Measurements from ENCODE around the gene MSH3.

The MSH3 gene

DNA sequence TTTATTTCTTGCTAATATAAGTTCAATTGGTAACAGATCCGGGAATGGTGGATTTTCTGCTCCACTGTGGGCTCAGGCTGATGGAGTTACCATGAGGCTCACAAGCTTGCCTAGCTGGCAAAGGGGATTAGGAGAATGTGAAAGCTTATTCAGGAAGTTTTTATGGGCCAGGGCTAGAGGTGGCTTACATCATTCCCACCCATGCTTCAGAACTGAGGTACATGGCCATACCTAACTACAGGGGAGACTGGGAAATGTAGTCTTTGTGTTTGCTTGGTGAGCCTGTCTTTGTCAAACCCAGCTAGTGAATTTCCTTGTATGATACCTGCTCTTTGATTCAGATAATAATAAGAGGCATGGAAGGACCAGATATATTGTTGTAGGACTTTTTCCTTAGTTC is 106.2 kb downstream of the MSH3 start:
- Histone ChIP-seq H3K9me3 (ENCODE audit: control insufficient read depth, insufficient read depth, low read length) (no peaks in the 10 kb centered on the region), H3K4me1 (ENCODE audit: control insufficient read depth, low read length) (no peaks in the 10 kb centered on the region), H4K20me1 (ENCODE audit: control insufficient read depth, insufficient read depth, low read depth, low read length) (no peaks in the 10 kb centered on the region), H3K4me2 (ENCODE audit: low read length) (no peak overlapping the region), H3K27me3 (ENCODE audit: control insufficient read depth, low read length) (no peaks in the 10 kb centered on the region), H3F3A (ENCODE audit: control insufficient read depth, insufficient read depth) (no peaks in the 10 kb centered on the region), H3K4me3 (ENCODE audit: low read length) (no peak overlapping the region), H3K79me2 (ENCODE audit: control insufficient read depth, low read length) (no peaks in the 10 kb centered on the region), H3K36me3 (ENCODE audit: control insufficient read depth, low read length) (peaks cover 3% of the 10 kb centered on the region; the same call in 1 of the 2 replicates), H3K9me2 (replicated peaks; ENCODE audit: control insufficient read depth, low read length) (no peaks in the 10 kb centered on the region), H3K27ac (ENCODE audit: low read depth, low read length) (no peak overlapping the region)
- no peak for TF ChIP-seq EZH2phosphoT487 (IDR thresholded peaks at IDR 0.05; ENCODE audit: borderline replicate concordance, low read length)
- TF ChIP-seq, protein P1, sequence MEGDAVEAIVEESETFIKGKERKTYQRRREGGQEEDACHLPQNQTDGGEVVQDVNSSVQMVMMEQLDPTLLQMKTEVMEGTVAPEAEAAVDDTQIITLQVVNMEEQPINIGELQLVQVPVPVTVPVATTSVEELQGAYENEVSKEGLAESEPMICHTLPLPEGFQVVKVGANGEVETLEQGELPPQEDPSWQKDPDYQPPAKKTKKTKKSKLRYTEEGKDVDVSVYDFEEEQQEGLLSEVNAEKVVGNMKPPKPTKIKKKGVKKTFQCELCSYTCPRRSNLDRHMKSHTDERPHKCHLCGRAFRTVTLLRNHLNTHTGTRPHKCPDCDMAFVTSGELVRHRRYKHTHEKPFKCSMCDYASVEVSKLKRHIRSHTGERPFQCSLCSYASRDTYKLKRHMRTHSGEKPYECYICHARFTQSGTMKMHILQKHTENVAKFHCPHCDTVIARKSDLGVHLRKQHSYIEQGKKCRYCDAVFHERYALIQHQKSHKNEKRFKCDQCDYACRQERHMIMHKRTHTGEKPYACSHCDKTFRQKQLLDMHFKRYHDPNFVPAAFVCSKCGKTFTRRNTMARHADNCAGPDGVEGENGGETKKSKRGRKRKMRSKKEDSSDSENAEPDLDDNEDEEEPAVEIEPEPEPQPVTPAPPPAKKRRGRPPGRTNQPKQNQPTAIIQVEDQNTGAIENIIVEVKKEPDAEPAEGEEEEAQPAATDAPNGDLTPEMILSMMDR (IDR thresholded peaks at IDR 0.05; ENCODE audit: low read depth, low read length, poor library complexity, severe bottlenecking), result no peak

DNA sequence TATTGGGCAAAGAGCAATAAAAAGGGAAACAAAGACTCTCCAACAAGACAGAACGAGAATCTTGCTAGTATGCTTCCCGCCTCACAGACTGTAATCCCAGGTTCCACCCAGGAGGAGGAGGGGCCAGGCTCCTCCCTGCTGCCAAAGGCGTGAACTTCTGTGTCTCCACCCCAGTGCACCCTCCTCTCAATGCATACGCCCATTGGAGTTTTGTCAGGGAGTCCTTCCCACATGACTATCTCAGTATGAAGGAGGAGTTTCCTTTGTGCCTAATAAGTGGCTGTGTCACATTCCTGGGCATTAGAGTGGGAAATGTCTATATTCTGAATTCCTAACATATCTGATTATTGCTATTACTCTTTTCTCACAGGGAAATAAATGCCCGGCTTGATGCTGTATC is 106.7 kb downstream of the MSH3 start:
- H3K4me3 ChIP-seq (ENCODE audit: low read length), result no peak overlapping the region
- H3K9me2 ChIP-seq (replicated peaks; ENCODE audit: control insufficient read depth, low read length), result no peaks in the 10 kb centered on the region
- TF ChIP-seq EZH2phosphoT487 (IDR thresholded peaks at IDR 0.05; ENCODE audit: borderline replicate concordance, low read length), result no peak
- TF ChIP-seq, protein P1 (IDR thresholded peaks at IDR 0.05; ENCODE audit: low read depth, low read length, poor library complexity, severe bottlenecking), result no peak
- peaks cover 3% of the 10 kb centered on the region; the same call in 1 of the 2 replicates for H3K36me3 ChIP-seq (ENCODE audit: control insufficient read depth, low read length)
- H3F3A ChIP-seq (ENCODE audit: control insufficient read depth, insufficient read depth), result no peaks in the 10 kb centered on the region
- no peaks in the 10 kb centered on the region for H3K4me1 ChIP-seq (ENCODE audit: control insufficient read depth, low read length)
- no peaks in the 10 kb centered on the region for H3K9me3 ChIP-seq (ENCODE audit: control insufficient read depth, insufficient read depth, low read length)
- no peaks in the 10 kb centered on the region for H3K79me2 ChIP-seq (ENCODE audit: control insufficient read depth, low read length)
- H3K27me3 ChIP-seq (ENCODE audit: control insufficient read depth, low read length), result no peaks in the 10 kb centered on the region
- H3K4me2 ChIP-seq (ENCODE audit: low read length), result no peak overlapping the region
- no peak overlapping the region for H3K27ac ChIP-seq (ENCODE audit: low read depth, low read length)
- no peaks in the 10 kb centered on the region for H4K20me1 ChIP-seq (ENCODE audit: control insufficient read depth, insufficient read depth, low read depth, low read length)

DNA sequence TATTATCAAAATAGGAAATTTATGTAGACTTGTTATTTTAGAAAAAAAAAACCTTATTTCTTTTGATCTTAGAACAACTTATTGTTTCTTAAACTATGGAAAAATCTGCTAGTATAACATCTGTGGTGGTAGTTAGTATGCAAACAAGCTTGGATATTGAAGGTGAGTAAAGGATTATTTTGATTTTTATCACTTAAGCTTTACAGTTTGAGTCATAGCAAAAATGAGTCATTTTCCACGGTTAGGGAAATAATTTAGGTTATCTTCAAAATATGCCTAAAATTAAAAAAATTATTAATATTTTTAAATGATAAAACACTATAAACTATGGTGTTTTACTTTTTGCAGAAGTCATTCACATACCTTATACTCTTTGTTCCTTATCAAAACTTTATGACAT is 107.5 kb downstream of the MSH3 start:
- Histone ChIP-seq H3F3A (ENCODE audit: control insufficient read depth, insufficient read depth) (no peaks in the 10 kb centered on the region), H3K9me2 (replicated peaks; ENCODE audit: control insufficient read depth, low read length) (no peaks in the 10 kb centered on the region), H3K79me2 (ENCODE audit: control insufficient read depth, low read length) (no peaks in the 10 kb centered on the region), H3K9me3 (ENCODE audit: control insufficient read depth, insufficient read depth, low read length) (no peaks in the 10 kb centered on the region), H3K27ac (ENCODE audit: low read depth, low read length) (no peak overlapping the region), H3K36me3 (ENCODE audit: control insufficient read depth, low read length) (peaks cover 3% of the 10 kb centered on the region; the same call in 1 of the 2 replicates), H3K27me3 (ENCODE audit: control insufficient read depth, low read length) (no peaks in the 10 kb centered on the region), H4K20me1 (ENCODE audit: control insufficient read depth, insufficient read depth, low read depth, low read length) (no peaks in the 10 kb centered on the region), H3K4me3 (ENCODE audit: low read length) (no peak overlapping the region), H3K4me2 (ENCODE audit: low read length) (no peak overlapping the region), H3K4me1 (ENCODE audit: control insufficient read depth, low read length) (no peaks in the 10 kb centered on the region)
- no peak for TF ChIP-seq EZH2phosphoT487 (IDR thresholded peaks at IDR 0.05; ENCODE audit: borderline replicate concordance, low read length)
- TF ChIP-seq, protein P1 (IDR thresholded peaks at IDR 0.05; ENCODE audit: low read depth, low read length, poor library complexity, severe bottlenecking), result no peak
